ENCODE data around the gene FOXF2. TPM values are rescaled to one million over a fixed set of nuclear protein-coding genes. Genes with fewer than 3 reads are reported as not detected.

FOXF2 gene
- total and polyA plus RNA-seq, 2 of the 13 experiments (the other 11 are each of a cell fraction or from before 2014, with no cell fraction given) = not detected

DNA sequence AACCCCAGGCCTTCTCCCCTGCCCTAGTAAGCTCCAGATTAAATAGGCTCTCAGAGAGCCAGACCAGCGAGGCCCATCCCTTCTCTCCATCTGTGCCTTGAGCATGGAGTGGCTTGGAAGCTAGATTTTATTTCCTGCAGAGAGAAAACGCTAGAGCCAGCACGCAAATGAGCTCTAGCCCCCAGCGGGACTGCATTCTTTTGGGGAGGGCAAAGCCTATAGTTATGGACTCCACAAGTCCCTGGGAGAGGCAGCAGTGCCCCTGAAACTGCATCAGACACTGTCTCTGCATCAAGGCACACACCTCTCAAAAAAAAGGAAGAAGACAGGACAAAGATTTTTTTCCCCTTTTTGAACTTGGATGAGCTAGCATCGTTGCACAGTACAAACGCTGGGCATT is 15.8 kb downstream of the FOXF2 start:
- Histone ChIP-seq H3K4me1 (ENCODE audit: insufficient read depth, low read length) (no peaks in the 10 kb centered on the region), H3K36me3 (replicated peaks in 1 of 2; ENCODE audit: control insufficient read depth in 1 of 2, insufficient read depth in 2 of 2, low read length in 2 of 2) (no peaks in the 10 kb centered on the region), H2AFZ (ENCODE audit: low read length) (no peak overlapping the region), H3K27me3 (ENCODE audit: control insufficient read depth in 1 of 2, insufficient read depth in 2 of 2, low read length in 2 of 2) (peaks cover 16 to 96% of the 10 kb centered on the region in 2 experiments; a peak in 4 of 5 replicates), H3K9me3 (ENCODE audit: low read length) (no peaks in the 10 kb centered on the region), H3K27ac (ENCODE audit: extremely low read length, insufficient read depth, low read length) (no peak overlapping the region), H3K79me2 (ENCODE audit: insufficient read depth, low read length) (no peaks in the 10 kb centered on the region), H4K20me1 (ENCODE audit: insufficient read depth, low read length) (no peaks in the 10 kb centered on the region), H3K9ac (ENCODE audit: insufficient read depth, low read depth, low read length) (no peak overlapping the region), H3K4me3 (replicated peaks in 1 of 3; ENCODE audit: insufficient read depth in 1 of 3, low read depth in 2 of 3, low read length in 3 of 3) (no peak overlapping the region), H3K4me2 (ENCODE audit: low read depth, low read length) (no peak overlapping the region)
- in situ Hi-C loops (cut with HindIII; ENCODE audit: extremely low pct_ligation_motif_present, low pct_unique_long_range_greater_than_20kb) = no loop called here
- intact Hi-C loops (cut with micrococcal nuclease; ENCODE audit: unreplicated experiment) = no loop called here
- ChIA-PET POLR2A (no interaction called here), CTCF (ENCODE audit: low intra/inter-chr PET ratio, low total read pairs) (no interaction called here)
- 9% methylated on average over 6 of the region's 6 CpGs for WGBS (ENCODE audit: low lambda C conversion rate)
- no TSS peak for BruUV-seq (replicated peaks)
- FAIRE-seq (no peak), ATAC-seq (no peak), DNase-seq (ENCODE audit: low spot score) (no peak)
- TF ChIP-seq, protein P1, sequence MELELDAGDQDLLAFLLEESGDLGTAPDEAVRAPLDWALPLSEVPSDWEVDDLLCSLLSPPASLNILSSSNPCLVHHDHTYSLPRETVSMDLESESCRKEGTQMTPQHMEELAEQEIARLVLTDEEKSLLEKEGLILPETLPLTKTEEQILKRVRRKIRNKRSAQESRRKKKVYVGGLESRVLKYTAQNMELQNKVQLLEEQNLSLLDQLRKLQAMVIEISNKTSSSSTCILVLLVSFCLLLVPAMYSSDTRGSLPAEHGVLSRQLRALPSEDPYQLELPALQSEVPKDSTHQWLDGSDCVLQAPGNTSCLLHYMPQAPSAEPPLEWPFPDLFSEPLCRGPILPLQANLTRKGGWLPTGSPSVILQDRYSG (CRISPR knock-in tag; IDR thresholded peaks at IDR 0.05) = no peak
- TF ChIP-seq GTF2F1 (IDR thresholded peaks at IDR 0.05; ENCODE audit: low read length) = no peak
- TF ChIP-seq PAX8 (CRISPR knock-in tag; IDR thresholded peaks at IDR 0.05; ENCODE audit: borderline replicate concordance) = no peak
- TF ChIP-seq, protein P2, sequence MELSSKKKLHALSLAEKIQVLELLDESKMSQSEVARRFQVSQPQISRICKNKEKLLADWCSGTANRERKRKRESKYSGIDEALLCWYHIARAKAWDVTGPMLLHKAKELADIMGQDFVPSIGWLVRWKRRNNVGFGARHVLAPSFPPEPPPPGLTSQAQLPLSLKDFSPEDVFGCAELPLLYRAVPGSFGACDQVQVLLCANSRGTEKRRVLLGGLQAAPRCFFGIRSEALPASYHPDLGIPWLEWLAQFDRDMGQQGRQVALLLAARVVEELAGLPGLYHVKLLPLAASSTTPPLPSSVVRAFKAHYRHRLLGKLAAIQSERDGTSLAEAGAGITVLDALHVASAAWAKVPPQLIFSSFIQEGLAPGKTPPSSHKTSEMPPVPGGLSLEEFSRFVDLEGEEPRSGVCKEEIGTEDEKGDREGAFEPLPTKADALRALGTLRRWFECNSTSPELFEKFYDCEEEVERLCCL (CRISPR knock-in tag; IDR thresholded peaks at IDR 0.05; ENCODE audit: borderline replicate concordance) = no peak

DNA sequence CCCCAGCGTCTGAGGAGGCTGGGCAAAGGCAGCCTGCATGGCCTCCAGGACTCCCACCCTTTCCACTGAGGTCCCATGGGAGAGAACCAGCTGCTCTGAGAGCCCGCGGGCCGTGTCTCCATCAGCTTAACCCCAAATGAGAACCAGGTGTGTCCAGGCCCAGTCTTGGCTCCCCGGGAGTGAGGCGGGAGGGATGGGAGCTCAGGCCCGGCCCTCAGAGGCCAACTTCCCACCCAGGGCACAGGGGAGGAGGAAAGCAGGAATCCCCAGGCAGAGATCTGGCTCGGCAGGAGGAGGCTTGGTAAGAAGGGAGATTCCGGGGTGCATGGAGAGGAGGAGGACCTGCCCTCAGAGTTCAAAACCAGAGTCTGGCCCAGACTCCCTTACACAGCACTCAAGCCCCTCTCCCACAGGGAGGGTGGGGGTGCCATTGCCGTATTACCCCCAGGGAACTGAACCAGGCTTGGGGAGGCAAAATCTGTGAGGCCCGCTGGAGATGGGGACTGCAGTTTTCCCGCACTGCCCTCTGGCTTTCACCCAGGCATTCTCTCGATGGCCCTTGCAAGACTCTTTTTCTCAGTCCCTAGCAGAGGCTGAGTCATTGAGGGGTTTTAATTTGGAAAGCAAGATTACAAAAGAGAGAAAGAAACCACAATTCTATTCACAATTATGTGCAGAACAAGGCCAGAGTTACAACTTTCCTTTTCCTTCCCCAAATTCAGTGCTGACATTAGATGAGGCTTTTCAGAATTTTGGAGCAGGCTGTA is 17.1 kb downstream of the FOXF2 start:
- ChIA-PET CTCF (ENCODE audit: low intra/inter-chr PET ratio, low total read pairs) (no interaction called here), POLR2A (no interaction called here)
- peaks cover 11 to 90% of the 10 kb centered on the region in 2 experiments; a peak in 4 of 5 replicates for H3K27me3 ChIP-seq (ENCODE audit: control insufficient read depth in 1 of 2, insufficient read depth in 2 of 2, low read length in 2 of 2)
- WGBS (ENCODE audit: low lambda C conversion rate) = 15% methylated on average over 13 of the region's 13 CpGs
- no peak for FAIRE-seq
- no peaks in the 10 kb centered on the region for H3K4me1 ChIP-seq (ENCODE audit: insufficient read depth, low read length)
- H3K4me3 ChIP-seq (replicated peaks in 1 of 3; ENCODE audit: insufficient read depth in 1 of 3, low read depth in 2 of 3, low read length in 3 of 3) = no peak overlapping the region
- H3K9me3 ChIP-seq (ENCODE audit: low read length) = no peaks in the 10 kb centered on the region
- no peaks in the 10 kb centered on the region for H4K20me1 ChIP-seq (ENCODE audit: insufficient read depth, low read length)
- H3K27ac ChIP-seq (ENCODE audit: extremely low read length, insufficient read depth, low read length) = no peak overlapping the region
- no peak overlapping the region for H3K9ac ChIP-seq (ENCODE audit: insufficient read depth, low read depth, low read length)
- no peak overlapping the region for H3K4me2 ChIP-seq (ENCODE audit: low read depth, low read length)
- intact Hi-C loops (cut with micrococcal nuclease; ENCODE audit: unreplicated experiment) (no loop called here), in situ Hi-C loops (cut with HindIII; ENCODE audit: extremely low pct_ligation_motif_present, low pct_unique_long_range_greater_than_20kb) (no loop called here)
- no TSS peak for BruUV-seq (replicated peaks)
- H2AFZ ChIP-seq (ENCODE audit: low read length) = no peak overlapping the region
- no peaks in the 10 kb centered on the region for H3K36me3 ChIP-seq (replicated peaks in 1 of 2; ENCODE audit: control insufficient read depth in 1 of 2, insufficient read depth in 2 of 2, low read length in 2 of 2)
- DNase-seq (ENCODE audit: low spot score) = no peak
- ATAC-seq = no peak
- H3K79me2 ChIP-seq (ENCODE audit: insufficient read depth, low read length) = no peaks in the 10 kb centered on the region
- TF ChIP-seq SALL2 (CRISPR knock-in tag; IDR thresholded peaks at IDR 0.05) (no peak), MTF2 (CRISPR knock-in tag; IDR thresholded peaks at IDR 0.05; ENCODE audit: borderline replicate concordance) (no peak), ONECUT2 (CRISPR knock-in tag; IDR thresholded peaks at IDR 0.05) (no peak), PAX8 (CRISPR knock-in tag; IDR thresholded peaks at IDR 0.05; ENCODE audit: borderline replicate concordance) (no peak), KLF9 (CRISPR knock-in tag; IDR thresholded peaks at IDR 0.05; ENCODE audit: low read depth) (no peak), DNMT1 (CRISPR knock-in tag; IDR thresholded peaks at IDR 0.05) (no peak), ZNF232 (CRISPR knock-in tag; IDR thresholded peaks at IDR 0.05; ENCODE audit: borderline replicate concordance) (no peak), IRF2 (CRISPR knock-in tag; IDR thresholded peaks at IDR 0.05) (no peak)
- TF ChIP-seq, protein P3, sequence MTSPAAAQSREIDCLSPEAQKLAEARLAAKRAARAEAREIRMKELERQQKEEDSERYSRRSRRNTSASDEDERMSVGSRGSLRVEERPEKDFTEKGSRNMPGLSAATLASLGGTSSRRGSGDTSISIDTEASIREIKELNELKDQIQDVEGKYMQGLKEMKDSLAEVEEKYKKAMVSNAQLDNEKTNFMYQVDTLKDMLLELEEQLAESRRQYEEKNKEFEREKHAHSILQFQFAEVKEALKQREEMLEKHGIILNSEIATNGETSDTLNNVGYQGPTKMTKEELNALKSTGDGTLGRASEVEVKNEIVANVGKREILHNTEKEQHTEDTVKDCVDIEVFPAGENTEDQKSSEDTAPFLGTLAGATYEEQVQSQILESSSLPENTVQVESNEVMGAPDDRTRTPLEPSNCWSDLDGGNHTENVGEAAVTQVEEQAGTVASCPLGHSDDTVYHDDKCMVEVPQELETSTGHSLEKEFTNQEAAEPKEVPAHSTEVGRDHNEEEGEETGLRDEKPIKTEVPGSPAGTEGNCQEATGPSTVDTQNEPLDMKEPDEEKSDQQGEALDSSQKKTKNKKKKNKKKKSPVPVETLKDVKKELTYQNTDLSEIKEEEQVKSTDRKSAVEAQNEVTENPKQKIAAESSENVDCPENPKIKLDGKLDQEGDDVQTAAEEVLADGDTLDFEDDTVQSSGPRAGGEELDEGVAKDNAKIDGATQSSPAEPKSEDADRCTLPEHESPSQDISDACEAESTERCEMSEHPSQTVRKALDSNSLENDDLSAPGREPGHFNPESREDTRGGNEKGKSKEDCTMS (CRISPR knock-in tag; conservative IDR thresholded peaks at IDR 0.05) = no peak
- TF ChIP-seq, protein P4, sequence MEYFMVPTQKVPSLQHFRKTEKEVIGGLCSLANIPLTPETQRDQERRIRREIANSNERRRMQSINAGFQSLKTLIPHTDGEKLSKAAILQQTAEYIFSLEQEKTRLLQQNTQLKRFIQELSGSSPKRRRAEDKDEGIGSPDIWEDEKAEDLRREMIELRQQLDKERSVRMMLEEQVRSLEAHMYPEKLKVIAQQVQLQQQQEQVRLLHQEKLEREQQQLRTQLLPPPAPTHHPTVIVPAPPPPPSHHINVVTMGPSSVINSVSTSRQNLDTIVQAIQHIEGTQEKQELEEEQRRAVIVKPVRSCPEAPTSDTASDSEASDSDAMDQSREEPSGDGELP (IDR thresholded peaks at IDR 0.05; ENCODE audit: borderline replicate concordance, low read depth) = no peak

All from HepG2 (cell line).